Right lobe of liver (tissue), 6 donors: ENCODE measurements around the gene WASF3. TPM values are rescaled to one million over a fixed set of nuclear protein-coding genes. Genes with fewer than 3 reads are reported as not detected.
A peak's percentile ranks its signal among the peaks of the same experiment; 100 is the strongest.

Experiments
- ATAC-seq, 4 donors: fragments of 200-7000 bp; cut with Tn5 transposase; one replicate each; pipeline ENCODE4 v1.9.1; 2020; ENCODE audit warnings: mild to moderate bottlenecking in 4 of 4, moderate library complexity in 4 of 4
- DNase-seq, 3 donors: peaks; one replicate each; pipeline ENCODE4 v3.0.0-alpha.2; 2020
- H3K27ac ChIP-seq, 3 donors: fragments of 200-600 bp; one replicate each; pipeline ENCODE4 v1.8.0; 2022
- H3K27me3 ChIP-seq, 2 donors: fragments of 200-600 bp; one replicate each; pipeline ENCODE4 v1.8.0; 2022
- H3K36me3 ChIP-seq, 4 donors: fragments of 200-600 bp; sonication (generic) in 1 of 4; one replicate each; pipeline versions ENCODE4 v1.5.1 to v1.8.0; 2017 to 2022; ENCODE audit warnings: control low read depth in 1 of 4
- H3K4me1 ChIP-seq, 4 donors: fragments of 200-600 bp; sonication (generic) in 1 of 4; one replicate each; pipeline versions ENCODE4 v1.5.1 to v1.8.0; 2017 to 2022; ENCODE audit warnings: control low read depth in 1 of 4
- H3K4me3 ChIP-seq, 3 donors: fragments of 200-600 bp; one replicate each; pipeline ENCODE4 v1.8.0; 2022
- H3K9me3 ChIP-seq, 4 donors: fragments of 200-600 bp; sonication (generic) in 1 of 4; one replicate each; pipeline versions ENCODE4 v1.5.1 to v1.8.0; 2017 to 2022; ENCODE audit warnings: control low read depth in 1 of 4
- POLR2A ChIP-seq: fragments of 450-650 bp; IDR thresholded peaks from one replicate; pipeline ENCODE4 v1.6.1; 2017; ENCODE audit warnings: antibody characterized with exemption, mild to moderate bottlenecking
- WGBS: methylation state at CpG from one replicate; pipeline ENCODE4 v1.1.6; 2018; ENCODE audit warnings: low coverage, low lambda C conversion rate; ENCODE audit not compliant: insufficient coverage; ENCODE audit errors: missing lambda C conversion rate; 5-methylcytosine and 5-hydroxymethylcytosine counted together
- intact Hi-C, 2 donors: fragments of 100-400 bp; cut with DNase I; formaldehyde crosslinking; loops; one replicate each; pipeline versions ENCODE4 v1.11.2 to v1.14.1; 2022
- total RNA-seq, 6 experiments: library from RNA; depleted of rRNA in 2 of 6; stranded (reverse); fragments of >200 nt in 2 of 6; fragmentation: NEBNext Ultra II Directional in 3 of 6; extraction: Animal tissue kit (Norgen Biotek cat#: 25700) in 3 of 6; gene quantifications; one replicate each; pipeline versions ENCODE4 v1.1.0 to v1.2.4, GENCODE V29; 2016 to 2023
- TF ChIP-seq, protein P1 (sequence below), 4 donors: fragments of 200-600 bp in 3 of 4; fragments of 450-650 bp in 1 of 4; IDR thresholded peaks; one replicate each; pipeline versions ENCODE4 v1.5.1 to v1.8.0; 2016 to 2022; ENCODE audit warnings: antibody characterized with exemption in 4 of 4, mild to moderate bottlenecking in 2 of 4
- donor health status: DM: no; HTN: yes; CAD: no.
- donor health status: DM: no; HTN: no; CAD: no.
- donor health status: DM: no; HTN: no; CAD: no.
- donor health status: DM: no; HTN: yes; CAD: no.
- donor health status: DM: no; HTN: yes; CAD: no.

WASF3 gene
- total RNA-seq, 6 experiments from 2014 or later, result 5.8 to 14.5 (median 8.3) TPM

GRCh38 chr13:26695891-26696311 is 138.4 kb downstream of the WASF3 start:
- WGBS, result 37% methylated on average over 9 of the region's 15 CpGs
- peaks cover 0 to 5% (median 0%) of the 10 kb centered on the region in 4 donors for H3K4me1 ChIP-seq
- TF ChIP-seq, protein P1, sequence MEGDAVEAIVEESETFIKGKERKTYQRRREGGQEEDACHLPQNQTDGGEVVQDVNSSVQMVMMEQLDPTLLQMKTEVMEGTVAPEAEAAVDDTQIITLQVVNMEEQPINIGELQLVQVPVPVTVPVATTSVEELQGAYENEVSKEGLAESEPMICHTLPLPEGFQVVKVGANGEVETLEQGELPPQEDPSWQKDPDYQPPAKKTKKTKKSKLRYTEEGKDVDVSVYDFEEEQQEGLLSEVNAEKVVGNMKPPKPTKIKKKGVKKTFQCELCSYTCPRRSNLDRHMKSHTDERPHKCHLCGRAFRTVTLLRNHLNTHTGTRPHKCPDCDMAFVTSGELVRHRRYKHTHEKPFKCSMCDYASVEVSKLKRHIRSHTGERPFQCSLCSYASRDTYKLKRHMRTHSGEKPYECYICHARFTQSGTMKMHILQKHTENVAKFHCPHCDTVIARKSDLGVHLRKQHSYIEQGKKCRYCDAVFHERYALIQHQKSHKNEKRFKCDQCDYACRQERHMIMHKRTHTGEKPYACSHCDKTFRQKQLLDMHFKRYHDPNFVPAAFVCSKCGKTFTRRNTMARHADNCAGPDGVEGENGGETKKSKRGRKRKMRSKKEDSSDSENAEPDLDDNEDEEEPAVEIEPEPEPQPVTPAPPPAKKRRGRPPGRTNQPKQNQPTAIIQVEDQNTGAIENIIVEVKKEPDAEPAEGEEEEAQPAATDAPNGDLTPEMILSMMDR (IDR thresholded peaks at IDR 0.05), result no peak
- TF ChIP-seq POLR2A, result no peak
- H3K36me3 ChIP-seq, result no peaks in the 10 kb centered on the region
- intact Hi-C loops, result loop anchor here (5.0 to 10.0 kb wide), 2 partner anchors 204 to 521 kb away; no protein-coding TSS in a partner anchor
- ATAC-seq (no peak), DNase-seq (no peak)
- H3K27ac ChIP-seq, result no peak overlapping the region
- no peak overlapping the region for H3K4me3 ChIP-seq
- no peaks in the 10 kb centered on the region for H3K9me3 ChIP-seq
- H3K27me3 ChIP-seq, result no peaks in the 10 kb centered on the region

GRCh38 chr13:26697069-26697955 is 139.8 kb downstream of the WASF3 start:
- no peaks in the 10 kb centered on the region for H3K9me3 ChIP-seq
- no peak for TF ChIP-seq POLR2A
- TF ChIP-seq, protein P1 (IDR thresholded peaks at IDR 0.05), result no peak
- H3K4me3 ChIP-seq, result no peak overlapping the region
- H3K4me1 ChIP-seq, result peaks cover 0 to 5% (median 0%) of the 10 kb centered on the region in 4 donors
- intact Hi-C loops, result loop anchor here (5.0 to 10.0 kb wide), 2 partner anchors 205 to 523 kb away; no protein-coding TSS in a partner anchor
- no peak for ATAC-seq
- WGBS, result 77% methylated on average over 10 of the region's 21 CpGs
- no peaks in the 10 kb centered on the region for H3K27me3 ChIP-seq
- no peaks in the 10 kb centered on the region for H3K36me3 ChIP-seq
- DNase-seq, result no peak
- H3K27ac ChIP-seq, result no peak overlapping the region

DNA sequence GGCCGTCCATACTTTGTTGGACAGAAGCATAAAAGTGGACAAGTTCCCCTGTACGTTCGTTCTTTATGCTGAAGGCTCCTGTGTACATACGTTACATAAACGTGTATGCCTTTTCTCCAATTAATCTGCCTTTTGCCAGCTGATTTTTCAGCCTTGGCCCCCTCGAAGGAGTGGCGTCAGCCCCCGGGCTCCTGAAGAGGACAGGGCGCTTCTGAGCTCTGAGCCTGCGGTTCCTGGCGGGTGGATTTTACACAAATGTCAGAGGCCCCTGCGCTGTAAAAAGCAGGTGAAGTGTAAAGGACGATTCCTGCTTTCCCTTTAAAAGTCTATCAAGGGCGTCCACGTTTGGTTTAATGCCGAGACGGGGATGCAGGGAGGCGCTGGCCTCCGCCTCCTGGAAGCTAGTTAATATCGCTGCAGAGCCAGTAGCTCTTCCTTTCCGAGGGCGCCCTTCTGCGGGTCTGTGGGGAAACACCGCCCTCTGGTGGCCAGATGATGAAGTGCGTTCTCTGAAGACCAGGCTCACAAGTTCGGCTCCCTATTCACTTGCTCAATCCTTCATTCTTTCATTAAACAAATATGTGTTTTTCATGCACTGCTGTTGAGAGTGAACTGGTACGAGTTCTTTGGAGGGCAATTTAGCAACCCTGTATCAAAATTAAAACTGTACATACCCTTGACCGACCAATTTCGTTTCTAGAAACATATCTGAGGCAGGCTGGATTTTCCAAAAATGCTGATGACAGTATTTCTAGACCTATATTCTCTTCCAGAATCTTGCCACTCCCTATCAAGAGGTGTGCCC is 141.1 kb downstream of the WASF3 start:
- H3K9me3 ChIP-seq, result no peaks in the 10 kb centered on the region
- H3K27ac ChIP-seq, result no peak overlapping the region
- H3K36me3 ChIP-seq, result no peaks in the 10 kb centered on the region
- peak; percentile 74 to 87 (median 83) for DNase-seq
- ATAC-seq, result peak; percentile 97 to 99 (median 99)
- 18% methylated on average over 26 of the region's 29 CpGs for WGBS
- no peaks in the 10 kb centered on the region for H3K27me3 ChIP-seq
- peaks cover 0 to 5% (median 0%) of the 10 kb centered on the region in 4 donors for H3K4me1 ChIP-seq
- H3K4me3 ChIP-seq, result no peak overlapping the region
- intact Hi-C loops, result loop anchor here (5.0 to 10.0 kb wide), 2 partner anchors 206 to 524 kb away; no protein-coding TSS in a partner anchor
- no peak for TF ChIP-seq POLR2A
- TF ChIP-seq, protein P1 (IDR thresholded peaks at IDR 0.05), result peak; percentile 97 to 99 (median 98)

- H3K4me3 ChIP-seq, result no peak overlapping the region
- H3K36me3 ChIP-seq, result no peaks in the 10 kb centered on the region
- H3K27ac ChIP-seq, result no peak overlapping the region
- ATAC-seq (no peak), DNase-seq (no peak)
- intact Hi-C loops, result loop anchor here (5.0 to 10.0 kb wide), 2 partner anchors 207 to 524 kb away; no protein-coding TSS in a partner anchor
- H3K27me3 ChIP-seq, result no peaks in the 10 kb centered on the region
- WGBS, result 93% methylated on average over 2 of the region's 2 CpGs
- H3K4me1 ChIP-seq, result peaks cover 0 to 5% (median 0%) of the 10 kb centered on the region in 4 donors
- no peaks in the 10 kb centered on the region for H3K9me3 ChIP-seq
- TF ChIP-seq, protein P1 (IDR thresholded peaks at IDR 0.05), result no peak
- no peak for TF ChIP-seq POLR2A
Observed at GRCh38 chr13:26699197-26699490, 141.7 kb downstream of the WASF3 start.
